ENCODE data around the gene TMEM41A. TPM values are rescaled to one million over a fixed set of nuclear protein-coding genes. Genes with fewer than 3 reads are reported as not detected.
"Not testable (repeated sequence)": the region's sequence is repeated elsewhere in the genome, so short reads cannot be mapped to it uniquely, and the experiment has no call there.

The TMEM41A gene
- total RNA-seq, 1 donor from 2014 or later, result 14.5 TPM

DNA sequence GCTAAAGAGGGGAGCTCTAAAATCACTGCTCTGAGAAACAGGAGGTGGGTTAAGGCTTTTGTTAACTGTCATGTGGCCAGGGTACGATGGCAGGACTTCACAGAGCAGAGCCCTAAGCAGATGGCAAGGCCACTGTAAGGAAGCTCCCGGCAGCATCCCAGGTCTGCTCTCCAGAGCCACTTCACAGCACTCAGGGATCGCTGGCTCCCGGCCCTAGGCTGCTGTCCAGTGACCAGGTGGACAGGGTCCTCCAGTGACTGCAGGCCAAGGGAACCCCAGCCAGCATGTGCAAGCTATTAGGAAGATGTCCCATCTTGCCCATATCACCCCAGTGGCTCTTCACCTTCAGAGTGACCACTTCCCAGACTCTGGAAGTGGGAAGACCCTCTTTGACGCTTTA is 10.4 kb downstream of the TMEM41A start:
- peaks cover 3% of the 10 kb centered on the region for H3K36me3 ChIP-seq (ENCODE audit: control insufficient read depth, insufficient read depth, low read length)
- H3K4me3 ChIP-seq (ENCODE audit: low read depth, low read length), result no peak overlapping the region
- TF ChIP-seq, protein P1, sequence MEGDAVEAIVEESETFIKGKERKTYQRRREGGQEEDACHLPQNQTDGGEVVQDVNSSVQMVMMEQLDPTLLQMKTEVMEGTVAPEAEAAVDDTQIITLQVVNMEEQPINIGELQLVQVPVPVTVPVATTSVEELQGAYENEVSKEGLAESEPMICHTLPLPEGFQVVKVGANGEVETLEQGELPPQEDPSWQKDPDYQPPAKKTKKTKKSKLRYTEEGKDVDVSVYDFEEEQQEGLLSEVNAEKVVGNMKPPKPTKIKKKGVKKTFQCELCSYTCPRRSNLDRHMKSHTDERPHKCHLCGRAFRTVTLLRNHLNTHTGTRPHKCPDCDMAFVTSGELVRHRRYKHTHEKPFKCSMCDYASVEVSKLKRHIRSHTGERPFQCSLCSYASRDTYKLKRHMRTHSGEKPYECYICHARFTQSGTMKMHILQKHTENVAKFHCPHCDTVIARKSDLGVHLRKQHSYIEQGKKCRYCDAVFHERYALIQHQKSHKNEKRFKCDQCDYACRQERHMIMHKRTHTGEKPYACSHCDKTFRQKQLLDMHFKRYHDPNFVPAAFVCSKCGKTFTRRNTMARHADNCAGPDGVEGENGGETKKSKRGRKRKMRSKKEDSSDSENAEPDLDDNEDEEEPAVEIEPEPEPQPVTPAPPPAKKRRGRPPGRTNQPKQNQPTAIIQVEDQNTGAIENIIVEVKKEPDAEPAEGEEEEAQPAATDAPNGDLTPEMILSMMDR (IDR thresholded peaks at IDR 0.05; ENCODE audit: insufficient read depth, low read length, severe bottlenecking), result no peak
- DNase-seq (ENCODE audit: low read depth) (no peak), FAIRE-seq (no peak)
- H3K27me3 ChIP-seq (ENCODE audit: control insufficient read depth, insufficient read depth, low read length), result no peaks in the 10 kb centered on the region

DNA sequence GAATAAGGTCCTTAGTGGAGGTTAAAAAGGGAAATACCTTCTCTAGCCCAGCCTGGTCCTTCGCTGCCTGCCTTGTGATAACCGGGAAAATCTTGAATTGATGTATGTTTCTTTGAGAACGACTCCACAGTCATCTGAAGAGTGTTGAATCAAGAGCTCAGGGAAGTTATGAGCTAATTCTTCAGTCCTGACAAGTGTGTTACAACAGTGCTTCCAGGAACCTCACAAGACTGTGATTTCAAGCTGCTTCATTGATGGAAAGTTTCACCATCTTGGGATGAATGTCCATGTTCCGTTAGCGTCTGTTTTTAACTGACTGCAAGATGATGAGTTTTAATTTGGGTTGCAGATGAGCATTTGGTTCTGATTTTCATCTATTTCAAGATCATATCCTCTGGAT is 12.4 kb downstream of the TMEM41A start:
- TF ChIP-seq, protein P1 (IDR thresholded peaks at IDR 0.05; ENCODE audit: insufficient read depth, low read length, severe bottlenecking), result no peak

DNA sequence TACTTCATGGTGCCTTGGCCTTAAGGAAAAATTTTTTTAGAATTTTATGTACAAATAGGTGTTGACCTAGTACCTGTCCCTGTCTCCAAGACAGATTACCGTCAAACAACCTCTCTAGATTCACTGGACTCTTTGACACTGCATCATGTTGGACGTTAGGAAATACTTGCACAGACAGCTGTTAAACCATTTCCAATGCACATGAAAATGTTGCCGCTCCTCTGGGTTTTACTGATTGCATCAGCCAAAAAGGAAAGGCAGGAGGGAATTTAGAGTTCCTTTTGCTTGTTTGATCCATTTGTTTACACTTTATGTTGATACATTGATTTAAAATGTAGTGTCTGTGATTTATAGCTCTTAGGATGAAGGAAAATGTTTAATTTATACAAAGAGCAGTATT is 14.5 kb downstream of the TMEM41A start:
- FAIRE-seq (no peak), DNase-seq (ENCODE audit: low read depth) (no peak)
- H3K36me3 ChIP-seq (ENCODE audit: control insufficient read depth, insufficient read depth, low read length), result no peaks in the 10 kb centered on the region
- H3K27me3 ChIP-seq (ENCODE audit: control insufficient read depth, insufficient read depth, low read length), result no peaks in the 10 kb centered on the region
- no peak overlapping the region for H3K4me3 ChIP-seq (ENCODE audit: low read depth, low read length)
- TF ChIP-seq, protein P1 (IDR thresholded peaks at IDR 0.05; ENCODE audit: insufficient read depth, low read length, severe bottlenecking), result no peak

More for the DNA sequence above, 12.4 kb downstream of the TMEM41A start:
- DNase-seq (ENCODE audit: low read depth) (no peak), FAIRE-seq (no peak)
- no peaks in the 10 kb centered on the region for H3K27me3 ChIP-seq (ENCODE audit: control insufficient read depth, insufficient read depth, low read length)
- peaks cover 3% of the 10 kb centered on the region for H3K36me3 ChIP-seq (ENCODE audit: control insufficient read depth, insufficient read depth, low read length)
- H3K4me3 ChIP-seq (ENCODE audit: low read depth, low read length), result no peak overlapping the region

DNA sequence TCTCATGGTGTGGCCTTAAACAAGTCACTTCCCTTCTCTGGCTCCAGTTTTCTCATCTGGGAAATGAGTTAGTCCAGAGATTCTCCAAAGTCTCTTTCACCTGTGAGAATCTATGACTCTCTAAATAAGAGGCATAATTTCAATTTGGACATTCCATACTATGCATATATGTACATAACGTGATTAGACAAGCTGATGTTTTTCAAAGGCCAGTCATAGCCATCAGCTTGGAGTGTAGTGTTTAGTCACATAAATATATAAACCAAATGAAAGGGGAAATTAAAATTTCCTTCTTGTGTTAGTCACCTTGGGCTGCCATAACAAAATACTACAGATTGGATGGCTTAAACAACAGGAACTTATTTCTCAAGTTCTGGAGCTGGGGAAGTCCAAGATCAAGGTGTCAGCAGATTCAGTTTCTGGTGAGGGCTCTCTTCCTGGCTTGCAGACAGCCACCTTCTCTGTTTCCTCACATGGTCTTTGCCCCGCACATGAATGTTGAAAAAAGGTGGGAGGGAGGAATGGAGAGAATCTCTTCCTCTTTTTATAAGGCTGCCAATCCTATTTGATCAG is 19.4 kb downstream of the TMEM41A start:
- DNase-seq (ENCODE audit: low read depth) (no peak), FAIRE-seq (no peak)
- H3K27me3 ChIP-seq (ENCODE audit: control insufficient read depth, insufficient read depth, low read length), result no peaks in the 10 kb centered on the region
- H3K36me3 ChIP-seq (ENCODE audit: control insufficient read depth, insufficient read depth, low read length), result peaks cover 2% of the 10 kb centered on the region
- H3K4me3 ChIP-seq (ENCODE audit: low read depth, low read length), result no peak overlapping the region
- TF ChIP-seq, protein P1 (IDR thresholded peaks at IDR 0.05; ENCODE audit: insufficient read depth, low read length, severe bottlenecking), result no peak

DNA sequence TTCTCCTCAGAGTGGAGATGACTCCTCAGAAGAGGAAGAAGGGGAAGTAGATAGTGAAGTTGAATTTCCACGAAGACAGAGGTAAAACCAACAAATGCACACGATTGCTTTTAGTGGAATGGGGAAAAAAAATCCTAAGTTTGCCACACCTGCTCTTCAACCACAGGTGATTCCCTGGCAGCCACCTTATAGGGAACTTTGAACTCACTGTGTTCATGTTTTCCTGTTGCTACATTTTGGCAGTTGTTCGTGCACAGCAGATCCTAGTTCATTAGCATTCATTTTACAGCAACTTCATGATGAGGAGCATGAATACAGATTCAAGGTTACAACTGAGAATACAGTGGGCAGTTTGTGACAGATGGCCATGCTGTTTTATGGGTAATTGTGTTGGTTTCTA is 21.5 kb downstream of the TMEM41A start:
- Histone ChIP-seq H3K4me3 (ENCODE audit: low read depth, low read length) (no peak overlapping the region), H3K36me3 (ENCODE audit: control insufficient read depth, insufficient read depth, low read length) (peaks cover 5% of the 10 kb centered on the region), H3K27me3 (ENCODE audit: control insufficient read depth, insufficient read depth, low read length) (no peaks in the 10 kb centered on the region)
- FAIRE-seq, result no peak
- TF ChIP-seq, protein P1 (IDR thresholded peaks at IDR 0.05; ENCODE audit: insufficient read depth, low read length, severe bottlenecking), result no peak
- no peak for DNase-seq (ENCODE audit: low read depth)

DNA sequence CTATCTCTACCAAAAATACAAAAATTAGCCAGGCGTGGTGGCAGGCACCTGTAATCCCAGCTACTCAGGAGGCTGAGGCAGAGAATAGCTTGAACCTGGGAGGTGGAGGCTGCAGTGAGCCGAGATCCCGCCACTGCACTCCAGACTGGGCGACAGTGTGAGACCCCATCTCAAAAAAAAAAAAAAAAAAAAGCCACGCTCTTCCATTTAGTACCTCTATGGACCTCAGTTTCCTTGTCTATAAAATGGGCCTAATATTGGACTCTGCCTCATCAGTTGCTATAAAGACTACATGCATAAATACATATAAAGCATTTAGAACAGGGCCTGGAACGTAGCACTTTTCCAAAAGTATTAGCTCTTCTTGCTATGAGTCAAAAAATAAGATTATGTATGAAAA is 23.9 kb downstream of the TMEM41A start:
- not testable (repeated sequence) for DNase-seq (ENCODE audit: low read depth); FAIRE-seq; H3K36me3 ChIP-seq (ENCODE audit: control insufficient read depth, insufficient read depth, low read length)

More for the DNA sequence above, 23.9 kb downstream of the TMEM41A start:
- H3K27me3 ChIP-seq (ENCODE audit: control insufficient read depth, insufficient read depth, low read length); H3K4me3 ChIP-seq (ENCODE audit: low read depth, low read length): not testable (repeated sequence)

Measured in bronchial epithelial cell (primary cell).